Sigmoid colon (tissue), 4 donors: ENCODE results near the gene MYT1.

Source experiments
- EP300 ChIP-seq, 4 donors: sonication (generic); formaldehyde crosslinking; IDR thresholded peaks; one replicate each; pipeline ENCODE4 v1.6.1; 2017; ENCODE audit warnings: antibody characterized with exemption in 4 of 4
- POLR2A ChIP-seq, 2 donors: fragments of 450-650 bp; IDR thresholded peaks; one replicate each; pipeline ENCODE4 v1.6.1; 2016; ENCODE audit warnings: antibody characterized with exemption in 2 of 2, mild to moderate bottlenecking in 2 of 2, moderate library complexity in 2 of 2
- POLR2AphosphoS5 ChIP-seq, 4 donors: sonication (generic); formaldehyde crosslinking; IDR thresholded peaks; one replicate each; pipeline ENCODE4 v1.6.1; 2017; ENCODE audit warnings: antibody characterized with exemption in 4 of 4
- TF ChIP-seq, protein P1 (sequence below), 4 experiments: fragments of 450-650 bp in 3 of 4; fragments of 200-600 bp in 1 of 4; IDR thresholded peaks; one replicate each; pipeline ENCODE4 v1.5.1; 2016 to 2019; ENCODE audit warnings: antibody characterized with exemption in 4 of 4, mild to moderate bottlenecking in 3 of 4, moderate library complexity in 2 of 4

DNA sequence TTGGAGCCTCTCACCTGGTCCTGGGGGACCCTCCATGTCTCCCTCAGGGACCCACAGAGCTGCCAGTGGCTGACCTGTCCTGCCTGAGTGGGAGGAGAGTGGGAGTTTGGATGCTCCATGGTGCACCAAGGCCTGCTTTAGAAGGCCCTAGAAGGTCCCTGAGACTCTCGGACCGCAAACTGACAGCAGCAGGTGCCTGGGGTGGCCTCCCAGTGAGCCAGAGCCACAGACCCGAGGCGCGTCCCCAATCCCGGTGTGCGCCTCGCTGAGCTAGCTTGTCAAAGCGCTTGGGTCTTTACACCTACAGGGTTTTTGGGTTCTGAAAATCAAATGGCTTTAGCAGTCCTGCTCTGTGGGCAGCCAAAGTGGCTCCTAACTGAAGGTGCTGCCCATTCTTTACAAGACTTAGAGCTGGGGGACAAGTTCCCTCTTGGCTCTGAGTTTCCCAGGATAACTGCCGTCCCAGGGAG, 4.9 kb downstream of the MYT1 start:
- TF ChIP-seq, protein P1, sequence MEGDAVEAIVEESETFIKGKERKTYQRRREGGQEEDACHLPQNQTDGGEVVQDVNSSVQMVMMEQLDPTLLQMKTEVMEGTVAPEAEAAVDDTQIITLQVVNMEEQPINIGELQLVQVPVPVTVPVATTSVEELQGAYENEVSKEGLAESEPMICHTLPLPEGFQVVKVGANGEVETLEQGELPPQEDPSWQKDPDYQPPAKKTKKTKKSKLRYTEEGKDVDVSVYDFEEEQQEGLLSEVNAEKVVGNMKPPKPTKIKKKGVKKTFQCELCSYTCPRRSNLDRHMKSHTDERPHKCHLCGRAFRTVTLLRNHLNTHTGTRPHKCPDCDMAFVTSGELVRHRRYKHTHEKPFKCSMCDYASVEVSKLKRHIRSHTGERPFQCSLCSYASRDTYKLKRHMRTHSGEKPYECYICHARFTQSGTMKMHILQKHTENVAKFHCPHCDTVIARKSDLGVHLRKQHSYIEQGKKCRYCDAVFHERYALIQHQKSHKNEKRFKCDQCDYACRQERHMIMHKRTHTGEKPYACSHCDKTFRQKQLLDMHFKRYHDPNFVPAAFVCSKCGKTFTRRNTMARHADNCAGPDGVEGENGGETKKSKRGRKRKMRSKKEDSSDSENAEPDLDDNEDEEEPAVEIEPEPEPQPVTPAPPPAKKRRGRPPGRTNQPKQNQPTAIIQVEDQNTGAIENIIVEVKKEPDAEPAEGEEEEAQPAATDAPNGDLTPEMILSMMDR (IDR thresholded peaks at IDR 0.05), result no peak
- TF ChIP-seq POLR2AphosphoS5 (IDR thresholded peaks at IDR 0.05) (no peak), EP300 (IDR thresholded peaks at IDR 0.05) (no peak), POLR2A (IDR thresholded peaks at IDR 0.05) (no peak)
